22Rv1 (cell line): Measurements from ENCODE around the gene KMT2A.

ENCODE experiments used
- H3K27ac ChIP-seq: fragments of 450-650 bp; 2 replicates; pipeline ENCODE4 v1.5.1; 2017
- ZFX ChIP-seq: fragments of 450-650 bp; IDR thresholded peaks from 2 replicates; pipeline ENCODE4 v1.6.1; 2017; ENCODE audit warnings: antibody characterized with exemption, borderline replicate concordance
- TF ChIP-seq, protein P1 (sequence below): fragments of 450-650 bp; IDR thresholded peaks from 2 replicates; pipeline ENCODE4 v1.5.1; 2017; ENCODE audit warnings: mild to moderate bottlenecking

Gene KMT2A

DNA sequence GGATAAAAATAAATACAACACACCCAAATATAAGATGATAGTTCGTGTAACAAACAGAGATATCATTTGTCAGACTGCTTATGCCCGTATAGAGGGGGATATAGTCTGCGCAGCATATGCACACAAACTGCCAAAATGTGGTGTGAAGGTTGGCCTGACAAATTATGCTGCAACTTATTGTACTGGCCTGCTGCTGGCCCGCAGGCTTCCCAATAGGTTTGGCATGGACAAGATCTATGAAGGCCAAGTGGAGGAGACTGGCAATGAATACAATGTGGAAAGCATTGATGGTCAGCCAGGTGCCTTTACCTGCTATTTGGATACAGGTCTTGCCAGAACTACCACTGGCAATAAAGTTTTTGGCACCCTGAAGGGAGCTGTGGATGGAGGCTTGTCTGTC, 124.5 kb downstream of the KMT2A start:
- TF ChIP-seq, protein P1, sequence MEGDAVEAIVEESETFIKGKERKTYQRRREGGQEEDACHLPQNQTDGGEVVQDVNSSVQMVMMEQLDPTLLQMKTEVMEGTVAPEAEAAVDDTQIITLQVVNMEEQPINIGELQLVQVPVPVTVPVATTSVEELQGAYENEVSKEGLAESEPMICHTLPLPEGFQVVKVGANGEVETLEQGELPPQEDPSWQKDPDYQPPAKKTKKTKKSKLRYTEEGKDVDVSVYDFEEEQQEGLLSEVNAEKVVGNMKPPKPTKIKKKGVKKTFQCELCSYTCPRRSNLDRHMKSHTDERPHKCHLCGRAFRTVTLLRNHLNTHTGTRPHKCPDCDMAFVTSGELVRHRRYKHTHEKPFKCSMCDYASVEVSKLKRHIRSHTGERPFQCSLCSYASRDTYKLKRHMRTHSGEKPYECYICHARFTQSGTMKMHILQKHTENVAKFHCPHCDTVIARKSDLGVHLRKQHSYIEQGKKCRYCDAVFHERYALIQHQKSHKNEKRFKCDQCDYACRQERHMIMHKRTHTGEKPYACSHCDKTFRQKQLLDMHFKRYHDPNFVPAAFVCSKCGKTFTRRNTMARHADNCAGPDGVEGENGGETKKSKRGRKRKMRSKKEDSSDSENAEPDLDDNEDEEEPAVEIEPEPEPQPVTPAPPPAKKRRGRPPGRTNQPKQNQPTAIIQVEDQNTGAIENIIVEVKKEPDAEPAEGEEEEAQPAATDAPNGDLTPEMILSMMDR = no peak
- no peak for TF ChIP-seq ZFX
- H3K27ac ChIP-seq = no peak overlapping the region

DNA sequence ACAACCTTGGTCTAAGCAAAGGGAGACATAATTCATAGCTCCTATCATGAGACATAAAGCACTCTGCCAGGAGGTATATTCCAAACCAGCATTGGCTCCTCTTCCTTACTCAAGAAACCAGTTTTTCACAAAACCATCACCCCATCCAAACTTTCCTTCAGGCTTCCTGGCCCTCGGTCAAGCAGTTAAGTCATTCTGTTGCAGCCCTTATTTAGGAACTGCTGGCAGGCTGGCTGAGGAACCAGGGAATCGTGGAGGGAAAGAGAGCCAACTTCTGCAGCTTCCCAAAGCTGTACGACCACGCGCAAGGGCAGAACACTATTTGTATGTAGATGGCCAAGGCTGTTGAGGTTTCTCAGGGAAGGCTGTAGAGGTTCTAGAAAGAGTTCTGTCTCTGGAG, 128.8 kb downstream of the KMT2A start:
- H3K27ac ChIP-seq = no peak overlapping the region
- no peak for TF ChIP-seq ZFX
- TF ChIP-seq, protein P1 = no peak

DNA sequence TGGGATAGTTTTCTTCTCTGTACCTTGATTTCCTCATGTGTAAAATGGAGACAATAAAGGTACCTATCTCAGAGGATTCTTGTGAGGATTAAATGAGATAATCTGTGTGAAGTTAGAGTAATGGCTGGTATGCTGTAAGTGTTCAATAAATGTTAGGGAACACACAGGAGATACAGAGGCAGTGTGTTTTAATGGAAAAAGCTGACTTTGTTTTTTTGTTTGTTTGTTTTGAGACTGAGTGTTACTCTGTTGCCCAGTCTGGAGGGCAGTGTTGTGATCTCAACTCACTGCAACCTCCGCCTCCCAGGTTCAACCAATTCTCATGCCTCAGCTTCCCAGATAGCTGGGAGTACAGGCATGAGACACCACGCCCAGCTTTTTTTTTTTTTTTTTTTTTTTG, 133.4 kb downstream of the KMT2A start:
- TF ChIP-seq, protein P1 = no peak
- TF ChIP-seq ZFX = no peak

DNA sequence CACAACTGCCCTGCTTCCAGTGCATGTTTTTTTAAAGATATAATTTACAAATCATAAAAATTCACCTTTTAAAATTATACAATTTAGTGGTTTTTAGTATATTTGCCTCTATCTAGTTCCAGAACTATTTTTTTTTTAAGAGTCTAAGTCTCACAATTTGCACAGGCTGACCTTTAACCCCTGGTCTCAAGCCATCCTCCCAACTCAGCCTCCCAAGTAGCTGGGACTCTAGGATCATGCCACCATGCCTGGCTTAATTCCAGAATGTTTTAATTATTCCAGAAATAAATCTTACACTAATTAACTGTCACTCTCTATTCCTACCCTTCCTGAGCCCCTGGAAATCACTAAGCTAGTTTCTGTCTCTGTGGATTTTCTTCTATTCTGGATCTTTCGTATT, 134.5 kb downstream of the KMT2A start:
- H3K27ac ChIP-seq = no peak overlapping the region

More for the DNA sequence above, 133.4 kb downstream of the KMT2A start:
- no peak overlapping the region for H3K27ac ChIP-seq

DNA sequence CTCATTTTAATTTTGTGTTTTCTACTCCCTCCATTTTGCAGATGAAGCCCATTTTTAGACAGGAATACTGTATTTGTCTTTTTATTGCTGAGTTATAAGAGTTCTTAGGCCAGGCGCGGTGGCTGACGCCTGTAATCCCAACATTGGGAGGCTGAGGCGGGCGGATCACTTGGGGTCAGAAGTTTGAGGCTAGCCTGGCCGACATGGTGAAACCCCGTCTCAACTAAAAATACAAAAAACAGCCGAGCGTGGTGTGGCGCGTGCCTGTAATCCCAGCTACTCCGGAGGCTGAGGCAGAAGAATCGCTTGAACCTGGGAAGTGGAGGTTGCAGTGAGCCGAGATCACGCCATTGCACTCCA, 135.4 kb downstream of the KMT2A start:
- H3K27ac ChIP-seq = peak overlapping the region; percentile 77

More for the DNA sequence above, 134.5 kb downstream of the KMT2A start:
- TF ChIP-seq, protein P1 = no peak
- TF ChIP-seq ZFX = no peak

DNA sequence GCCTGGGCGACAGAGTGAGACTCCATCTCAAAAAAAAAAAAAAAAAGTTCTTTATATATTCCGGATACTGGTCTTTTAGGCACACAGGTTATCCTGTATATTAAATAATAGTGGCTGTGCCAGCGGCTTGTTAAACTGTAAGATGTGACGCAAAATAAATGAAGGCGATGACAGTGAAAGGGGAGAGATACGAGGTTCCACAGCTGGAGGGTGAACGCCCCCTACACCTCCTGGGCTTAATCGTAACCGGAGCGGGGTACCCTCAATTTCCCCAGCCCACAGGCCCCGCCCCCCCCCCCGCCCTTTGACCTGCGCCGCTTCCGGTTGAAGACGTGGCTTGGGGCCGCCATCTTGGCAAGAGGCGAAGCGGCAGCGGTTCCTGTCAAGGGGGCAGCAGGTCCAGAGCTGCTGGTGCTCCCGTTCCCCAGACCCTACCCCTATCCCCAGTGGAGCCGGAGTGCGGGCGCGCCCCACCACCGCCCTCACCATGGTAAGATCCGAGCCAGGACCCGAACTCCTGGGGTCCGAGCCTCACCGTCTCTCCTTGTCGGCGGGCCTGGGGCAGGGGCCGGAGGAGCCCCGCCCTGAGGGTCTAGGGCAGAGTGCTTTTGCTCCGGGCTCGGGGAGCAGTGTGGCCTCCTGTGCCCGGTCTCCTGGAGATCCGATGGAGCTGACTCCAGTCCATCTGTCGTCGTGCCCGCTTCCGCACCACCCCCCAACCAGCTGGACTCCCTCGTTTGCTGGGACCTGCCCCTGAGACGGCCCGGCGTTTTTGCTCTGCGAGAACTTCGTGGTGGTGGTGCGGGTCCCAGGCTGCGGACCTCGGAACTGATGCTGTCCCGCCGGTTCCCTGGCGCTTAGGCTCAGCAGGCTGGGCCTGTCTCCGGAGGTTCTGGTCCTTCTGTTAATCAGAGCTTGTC, 136.0 kb downstream of the KMT2A start, which contains the start of gene ARCN1:
Gene ARCN1 (plus strand): TSS at position 349 of the 920 bp plus-strand sequence. CDS start 139 bp downstream, at position 488.
- no peak for TF ChIP-seq ZFX
- TF ChIP-seq, protein P1 = no peak
- peak within 1 kb of the TSS; percentile 77 for H3K27ac ChIP-seq

DNA sequence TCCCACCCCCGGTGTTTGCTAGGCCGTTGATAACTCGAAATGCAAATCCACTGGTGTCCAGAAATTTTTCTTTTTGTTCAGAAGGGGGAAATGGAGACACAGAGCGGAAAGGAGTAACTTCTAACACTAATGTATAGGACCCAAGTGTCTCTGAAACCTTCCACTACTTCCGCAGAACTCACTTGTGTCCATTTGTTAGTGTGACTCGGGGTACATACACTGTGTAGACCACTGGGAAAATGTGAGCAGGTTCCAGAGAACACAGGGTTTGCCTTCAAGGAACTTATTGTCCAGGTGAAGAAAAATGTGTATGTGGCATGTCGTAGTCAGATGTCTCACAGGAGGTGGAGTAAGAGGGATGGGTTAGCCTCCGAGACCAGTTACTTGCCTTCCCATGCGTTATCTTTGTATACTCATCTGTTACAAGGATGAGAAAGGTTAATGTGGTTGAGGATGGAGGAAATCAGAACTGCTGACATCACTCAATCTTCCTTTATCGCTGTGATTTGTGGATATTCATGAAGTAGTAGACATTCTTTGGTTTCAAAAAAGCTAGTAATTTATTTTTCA, 136.8 kb downstream of the KMT2A start:
- H3K27ac ChIP-seq = peak overlapping the region; percentile 77
- TF ChIP-seq, protein P1 = no peak
- TF ChIP-seq ZFX = no peak
